TTC549 (cell line): ENCODE results near the gene FRG1.
"Not testable (repeated sequence)": the region's sequence is repeated elsewhere in the genome, so short reads cannot be mapped to it uniquely, and the experiment has no call there.

Source experiments
- FAIRE-seq: peaks from 2 replicates; lab custom pipeline; 2012; peaks lifted over from hg19 to GRCh38; lab: Jason Lieb, UNC

The FRG1 gene

DNA sequence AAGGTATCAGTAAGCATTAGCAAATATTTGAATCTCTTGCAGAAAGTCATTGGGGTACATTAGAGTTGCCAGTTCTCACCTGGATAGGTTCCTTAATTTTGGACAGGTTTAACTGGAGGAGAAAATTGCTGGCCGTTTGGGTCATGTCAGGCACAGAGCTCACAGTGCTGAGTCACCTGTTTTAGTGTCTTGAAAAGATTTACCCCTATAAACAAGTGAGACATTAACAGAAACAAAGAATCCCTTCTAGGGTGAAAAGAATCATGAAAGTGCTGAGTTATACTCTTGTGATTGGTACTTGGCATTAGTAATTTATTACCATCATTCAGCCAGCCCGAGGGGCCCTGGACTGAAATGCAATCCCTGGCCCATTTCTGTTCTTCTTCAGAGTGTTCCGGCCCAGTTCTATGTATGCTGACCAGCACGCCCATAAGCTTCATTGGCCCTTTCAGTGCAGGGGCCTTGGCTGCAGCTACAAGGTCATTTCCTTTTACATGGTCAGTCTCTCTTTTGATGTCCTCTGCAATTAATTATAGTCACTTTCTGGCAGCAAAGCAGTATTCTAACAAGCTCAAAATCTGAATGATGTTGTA, 45.1 kb downstream of the FRG1 start:
- FAIRE-seq = not testable (repeated sequence)

DNA sequence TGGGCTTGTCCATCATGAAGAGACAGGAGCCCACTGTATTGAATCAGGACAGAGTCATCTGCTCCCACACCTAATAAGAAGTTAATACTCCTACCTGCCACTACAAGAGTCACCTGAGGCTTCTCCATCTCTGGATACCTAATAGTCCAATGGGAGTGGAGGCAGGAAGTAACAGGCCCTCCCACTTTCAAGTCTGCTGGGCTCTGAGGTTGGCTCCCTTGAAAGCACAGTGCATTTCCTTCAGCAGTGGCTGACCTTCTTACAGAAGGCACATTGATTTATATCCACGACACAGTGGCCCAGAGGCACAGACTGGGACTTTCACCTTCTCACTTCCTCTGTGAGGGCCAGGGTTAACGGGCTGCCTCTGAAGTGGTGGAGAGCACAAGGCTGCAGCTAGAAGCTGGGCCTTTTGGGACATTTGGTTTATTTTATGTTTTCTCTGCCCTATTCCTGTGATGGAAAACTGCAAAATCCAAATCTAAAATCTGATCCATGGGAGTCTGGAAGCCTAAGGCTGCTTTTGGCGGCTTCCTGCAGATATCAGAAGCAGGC, 48.3 kb downstream of the FRG1 start:
- FAIRE-seq = no peak

DNA sequence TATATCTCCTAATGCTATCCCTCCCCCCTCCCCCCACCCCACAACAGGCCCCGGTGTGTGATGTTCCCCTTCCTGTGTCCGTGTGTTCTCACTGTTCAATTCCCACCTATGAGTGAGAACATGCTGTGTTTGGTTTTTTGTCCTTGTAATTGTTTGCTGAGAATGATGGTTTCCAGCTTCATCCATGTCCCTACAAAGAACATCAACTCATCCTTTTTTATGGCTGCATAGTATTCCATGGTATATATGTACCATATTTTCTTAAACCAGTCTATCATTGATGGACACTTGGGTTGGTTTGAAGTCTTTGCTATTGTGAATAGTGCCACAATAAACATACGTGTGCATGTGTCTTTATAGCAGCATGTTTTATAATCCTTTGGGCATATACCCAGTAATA, 49.3 kb downstream of the FRG1 start:
- FAIRE-seq = not testable (repeated sequence)
